Activated T-helper 17 cell treated with anti-CD3 and anti-CD28 coated beads, Interleukin-2, amount 50 U/mL, for 72 hours (primary cell): ENCODE results near the gene CTAG1A. TPM values are rescaled to one million over a fixed set of nuclear protein-coding genes. Genes with fewer than 3 reads are reported as not detected.
"Not testable (repeated sequence)": the region's sequence is repeated elsewhere in the genome, so short reads cannot be mapped to it uniquely, and the experiment has no call there.

Source experiments
- ATAC-seq: fragments of 150-1000 bp; cut with Tn5 transposase; replicated peaks from 2 replicates; pipeline ENCODE4 v1.10.0; 2021; ENCODE audit warnings: mild to moderate bottlenecking, moderate library complexity
- H3K27ac Mint-ChIP-seq: one replicate; pipeline ENCODE4 v1.8.0; 2022; ENCODE audit warnings: mixed read lengths
- H3K27me3 Mint-ChIP-seq: one replicate; pipeline ENCODE4 v1.8.0; 2022; ENCODE audit warnings: mixed read lengths
- H3K36me3 Mint-ChIP-seq: one replicate; pipeline ENCODE4 v1.8.0; 2022; ENCODE audit warnings: low read depth, mild to moderate bottlenecking, mixed read lengths
- H3K4me1 Mint-ChIP-seq: one replicate; pipeline ENCODE4 v1.8.0; 2022; ENCODE audit warnings: mixed read lengths
- H3K4me3 Mint-ChIP-seq: one replicate; pipeline ENCODE4 v1.8.0; 2022; ENCODE audit warnings: mild to moderate bottlenecking, mixed read lengths
- H3K9me3 Mint-ChIP-seq: one replicate; pipeline ENCODE4 v1.8.0; 2022; ENCODE audit warnings: mixed read lengths
- total RNA-seq, 2 donors: library from RNA; stranded (reverse); gene quantifications; one replicate each; pipeline ENCODE4 v1.2.3, GENCODE V29; 2022

CTAG1A gene
- total RNA-seq, 2 donors from 2014 or later: not detected

DNA sequence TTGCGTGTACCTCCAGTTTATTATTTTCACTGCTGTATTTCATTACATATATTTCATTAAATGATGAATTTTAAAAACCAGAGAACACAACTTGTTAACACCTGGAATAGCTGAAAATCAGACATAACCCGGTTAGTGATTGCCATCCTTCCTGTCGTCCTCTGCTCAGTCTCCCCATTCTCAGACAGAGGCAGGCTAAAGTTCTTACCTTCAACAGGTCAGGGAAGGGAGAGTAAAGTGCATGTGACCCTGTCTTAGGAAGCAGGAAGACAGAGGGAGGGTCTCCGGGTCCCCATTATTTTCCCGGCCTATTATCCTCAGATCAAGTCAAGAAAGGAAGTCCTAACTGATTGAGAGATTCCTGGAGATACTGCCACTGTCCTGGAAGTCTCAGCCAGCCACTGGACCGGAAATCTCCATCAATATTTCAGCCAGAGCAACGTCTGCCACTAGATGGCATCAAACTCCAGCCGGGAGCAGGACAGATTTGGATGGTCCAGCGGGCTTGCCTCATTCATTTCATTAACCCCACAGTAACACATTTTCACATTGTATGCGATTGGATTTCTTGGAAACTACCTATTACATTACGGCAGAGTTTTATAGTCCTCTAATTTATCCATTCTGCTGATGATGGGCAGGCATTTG, 36.0 kb downstream of the CTAG1A start:
- peak; percentile 54 for ATAC-seq
- H3K27ac Mint-ChIP-seq, H3K27me3 Mint-ChIP-seq, H3K4me3 Mint-ChIP-seq, H3K36me3 Mint-ChIP-seq, H3K9me3 Mint-ChIP-seq, H3K4me1 Mint-ChIP-seq: not testable (repeated sequence)

DNA sequence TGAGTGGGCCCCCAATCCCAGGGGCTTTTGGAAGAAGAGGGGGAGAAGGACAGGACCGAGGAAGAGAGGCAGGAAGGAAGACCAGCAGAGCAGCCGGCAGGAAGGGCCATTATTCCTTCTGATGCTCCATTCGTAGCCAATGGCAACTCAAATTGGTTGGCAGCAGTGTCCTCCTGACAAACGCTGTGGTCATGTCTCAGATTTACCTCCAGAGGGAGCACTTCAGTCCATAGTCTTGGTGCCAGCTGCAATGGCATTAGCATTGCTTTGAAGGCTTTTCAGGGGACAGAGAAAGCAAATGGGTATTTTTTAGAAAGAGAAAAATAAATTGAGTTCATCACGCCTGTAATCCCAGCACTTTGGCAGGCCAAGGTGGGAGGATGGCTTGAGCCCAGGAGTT, 44.0 kb downstream of the CTAG1A start:
- H3K27me3 Mint-ChIP-seq, H3K4me1 Mint-ChIP-seq, H3K36me3 Mint-ChIP-seq, H3K27ac Mint-ChIP-seq, H3K9me3 Mint-ChIP-seq, H3K4me3 Mint-ChIP-seq: not testable (repeated sequence)
- ATAC-seq: peak; percentile 54

DNA sequence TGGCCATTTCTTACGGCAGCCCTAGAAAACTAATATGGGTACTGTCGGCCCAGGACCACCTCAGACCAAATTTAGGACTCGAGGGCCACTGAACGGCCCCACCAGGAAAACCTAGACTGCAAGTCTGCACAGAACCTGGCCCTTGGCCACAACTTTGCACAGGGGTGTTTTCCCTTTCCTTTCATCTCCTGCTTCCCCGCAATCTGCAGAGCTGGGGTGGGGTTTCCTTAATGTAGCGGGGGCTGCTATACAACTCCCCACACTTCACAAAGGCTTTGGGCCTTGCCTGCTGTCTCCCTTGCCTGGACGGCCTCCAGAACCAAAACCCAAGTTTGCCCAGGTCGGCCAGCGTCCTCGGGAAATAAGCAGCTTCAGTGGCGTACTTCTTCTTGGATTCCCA, 46.0 kb downstream of the CTAG1A start:
- H3K27me3 Mint-ChIP-seq, H3K36me3 Mint-ChIP-seq, H3K4me1 Mint-ChIP-seq, H3K9me3 Mint-ChIP-seq, ATAC-seq, H3K4me3 Mint-ChIP-seq, H3K27ac Mint-ChIP-seq: not testable (repeated sequence)

DNA sequence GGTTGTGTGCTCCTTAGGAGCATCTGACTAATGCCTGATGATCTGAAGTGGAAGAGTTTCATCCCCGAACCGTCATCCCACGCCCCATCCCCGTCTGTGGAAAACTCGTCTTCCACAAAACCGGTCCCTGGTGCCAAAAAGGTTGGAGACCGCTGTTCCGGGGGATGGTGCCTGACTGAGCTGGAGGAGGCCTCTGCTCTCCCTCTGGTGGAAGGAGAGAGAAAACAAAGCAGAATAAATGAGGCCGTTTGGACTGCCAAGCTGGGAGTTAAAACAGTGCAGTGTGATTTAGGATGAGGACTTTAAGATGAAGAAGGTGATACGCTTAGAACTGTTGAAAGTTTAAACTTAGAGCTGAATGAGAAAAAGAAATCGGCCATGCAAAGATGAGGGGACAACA, 48.7 kb downstream of the CTAG1A start:
- not testable (repeated sequence) for ATAC-seq, H3K36me3 Mint-ChIP-seq, H3K9me3 Mint-ChIP-seq, H3K27me3 Mint-ChIP-seq, H3K27ac Mint-ChIP-seq, H3K4me3 Mint-ChIP-seq, H3K4me1 Mint-ChIP-seq

Other genes with a start within 250 kb of the CTAG1A start
- gene FLNA, start 210.5 kb upstream of the CTAG1A start, total RNA-seq: 1,000 to 10,000 TPM; 1,274 to 1,383 TPM
- gene EMD, start 205.8 kb upstream of the CTAG1A start, total RNA-seq: 10 to 100 TPM; 86.5 to 87.5 TPM
- 1,000 to 10,000 TPM; 1,604 to 1,651 TPM for gene RPL10, start 186.8 kb upstream of the CTAG1A start, total RNA-seq
- 10 to 100 TPM; 13.9 to 16.7 TPM for gene DNASE1L1, start 175.9 kb upstream of the CTAG1A start, total RNA-seq
- gene TAFAZZIN, start 173.6 kb upstream of the CTAG1A start, total RNA-seq: 10 to 100 TPM; 39.3 to 40.8 TPM
- 10 to 100 TPM; 39.9 to 42.1 TPM for gene ATP6AP1, start 156.5 kb upstream of the CTAG1A start, total RNA-seq
- 100 to 1,000 TPM; 120 to 165 TPM for gene GDI1, start 148.0 kb upstream of the CTAG1A start, total RNA-seq
- gene FAM50A, start 141.0 kb upstream of the CTAG1A start, total RNA-seq: 10 to 100 TPM; 49.3 to 71.4 TPM
- gene PLXNA3, start 126.9 kb upstream of the CTAG1A start, total RNA-seq: 10 to 100 TPM; 63.2 to 67.8 TPM
- gene LAGE3, start 105.9 kb upstream of the CTAG1A start, total RNA-seq: 10 to 100 TPM; 37.4 to 47.9 TPM
- 10 to 100 TPM; 37.2 to 53.4 TPM for gene UBL4A, start 98.5 kb upstream of the CTAG1A start, total RNA-seq
- 10 to 100 TPM; 17.3 to 24.8 TPM for gene SLC10A3, start 94.5 kb upstream of the CTAG1A start, total RNA-seq
- 10 to 100 TPM; 24.5 to 25.4 TPM for gene FAM3A, start 68.9 kb upstream of the CTAG1A start, total RNA-seq
- 10 to 100 TPM; 48.1 to 78.3 TPM for gene G6PD, start 38.3 kb upstream of the CTAG1A start, total RNA-seq
- 10 to 100 TPM; 26.1 to 39.6 TPM for gene IKBKG, start 37.5 kb upstream of the CTAG1A start, total RNA-seq
- gene CTAG1B, start 34.1 kb downstream of the CTAG1A start, total RNA-seq: not detected
- gene CTAG2, start 68.4 kb downstream of the CTAG1A start, total RNA-seq: not detected
- 10 to 100 TPM; 12.1 to 13.5 TPM for gene GAB3, start 165.9 kb downstream of the CTAG1A start, total RNA-seq
- gene DKC1, start 177.7 kb downstream of the CTAG1A start, total RNA-seq: 100 to 1,000 TPM in 1 of 2 donors, 10 to 100 TPM in 1; 72.8 to 142 TPM
- gene MPP1, start 220.4 kb downstream of the CTAG1A start, total RNA-seq: 10 to 100 TPM; 17.1 to 17.7 TPM
- gene SMIM9, start 249.5 kb downstream of the CTAG1A start, total RNA-seq: not detected